Measurements from ENCODE around the gene KLF12. TPM values are rescaled to one million over a fixed set of nuclear protein-coding genes. Genes with fewer than 3 reads are reported as not detected.
A peak's percentile ranks its signal among the peaks of the same experiment; 100 is the strongest.

The KLF12 gene
- 20.3 and 21.7 TPM in 2 replicates for total RNA-seq

GRCh38 chr13:74134221-74134776 lies at the start of gene KLF12:
TSS of gene KLF12 (minus strand) at chr13:74134404.
- intact Hi-C loops (cut with micrococcal nuclease), result loop anchor here (2.0 to 10.0 kb wide), 9 partner anchors 42 to 1407 kb away; partner anchors contain the start of genes BORA, DIS3, KLF5 and MZT1
- peaks cover 32% of the 10 kb centered on the region for H3K4me1 Mint-ChIP-seq
- peak within 1 kb of the TSS; percentile 99 for H3K27ac Mint-ChIP-seq
- peak within 1 kb of the TSS; percentile 97 for H3K4me3 Mint-ChIP-seq
- H3K27me3 Mint-ChIP-seq, result peaks cover 12% of the 10 kb centered on the region
- H3K36me3 Mint-ChIP-seq (ENCODE audit: low read depth), result peaks cover 3% of the 10 kb centered on the region
- DNase-seq, result peak; percentile 98
- H3K9me3 Mint-ChIP-seq, result no peaks in the 10 kb centered on the region

GRCh38 chr13:74182491-74182890 lies 48.3 kb upstream of the KLF12 start:
- no peaks in the 10 kb centered on the region for H3K9me3 Mint-ChIP-seq
- H3K4me1 Mint-ChIP-seq, result no peaks in the 10 kb centered on the region
- DNase-seq, result no peak
- no peak overlapping the region for H3K27ac Mint-ChIP-seq
- intact Hi-C loops (cut with micrococcal nuclease), result no loop called here
- no peaks in the 10 kb centered on the region for H3K36me3 Mint-ChIP-seq (ENCODE audit: low read depth)
- H3K4me3 Mint-ChIP-seq, result no peak overlapping the region
- H3K27me3 Mint-ChIP-seq, result no peaks in the 10 kb centered on the region

- no peak for DNase-seq
- no peaks in the 10 kb centered on the region for H3K36me3 Mint-ChIP-seq (ENCODE audit: low read depth)
- H3K4me3 Mint-ChIP-seq, result no peak overlapping the region
- peaks cover 5% of the 10 kb centered on the region for H3K27me3 Mint-ChIP-seq
- H3K4me1 Mint-ChIP-seq, result no peaks in the 10 kb centered on the region
- intact Hi-C loops (cut with micrococcal nuclease), result no loop called here
- H3K27ac Mint-ChIP-seq, result no peak overlapping the region
- H3K9me3 Mint-ChIP-seq, result no peaks in the 10 kb centered on the region
Observed at GRCh38 chr13:74174810-74175209, 40.6 kb upstream of the KLF12 start.

GRCh38 chr13:74173822-74174221 lies 39.6 kb upstream of the KLF12 start:
- no peak overlapping the region for H3K4me3 Mint-ChIP-seq
- intact Hi-C loops (cut with micrococcal nuclease), result no loop called here
- H3K36me3 Mint-ChIP-seq (ENCODE audit: low read depth), result no peaks in the 10 kb centered on the region
- DNase-seq, result no peak
- no peak overlapping the region for H3K27ac Mint-ChIP-seq
- no peaks in the 10 kb centered on the region for H3K9me3 Mint-ChIP-seq
- no peaks in the 10 kb centered on the region for H3K4me1 Mint-ChIP-seq
- H3K27me3 Mint-ChIP-seq, result peaks cover 5% of the 10 kb centered on the region

GRCh38 chr13:74171641-74172040 lies 37.4 kb upstream of the KLF12 start:
- no peak for DNase-seq
- H3K36me3 Mint-ChIP-seq (ENCODE audit: low read depth), result no peaks in the 10 kb centered on the region
- H3K27me3 Mint-ChIP-seq, result peaks cover 12% of the 10 kb centered on the region
- H3K4me1 Mint-ChIP-seq, result no peaks in the 10 kb centered on the region
- no peaks in the 10 kb centered on the region for H3K9me3 Mint-ChIP-seq
- no peak overlapping the region for H3K27ac Mint-ChIP-seq
- intact Hi-C loops (cut with micrococcal nuclease), result no loop called here
- no peak overlapping the region for H3K4me3 Mint-ChIP-seq

- H3K36me3 Mint-ChIP-seq (ENCODE audit: low read depth), result no peaks in the 10 kb centered on the region
- H3K27ac Mint-ChIP-seq, result no peak overlapping the region
- intact Hi-C loops (cut with micrococcal nuclease), result no loop called here
- no peaks in the 10 kb centered on the region for H3K4me1 Mint-ChIP-seq
- H3K27me3 Mint-ChIP-seq, result peaks cover 8% of the 10 kb centered on the region
- H3K9me3 Mint-ChIP-seq, result no peaks in the 10 kb centered on the region
- H3K4me3 Mint-ChIP-seq, result no peak overlapping the region
- DNase-seq, result no peak
Observed at GRCh38 chr13:74169676-74170075, 35.5 kb upstream of the KLF12 start.

GRCh38 chr13:74168263-74168675 lies 34.1 kb upstream of the KLF12 start:
- Mint-ChIP-seq H3K36me3 (ENCODE audit: low read depth) (no peaks in the 10 kb centered on the region), H3K27me3 (peaks cover 8% of the 10 kb centered on the region), H3K4me3 (no peak overlapping the region), H3K4me1 (no peaks in the 10 kb centered on the region), H3K9me3 (no peaks in the 10 kb centered on the region), H3K27ac (no peak overlapping the region)
- DNase-seq, result no peak
- intact Hi-C loops (cut with micrococcal nuclease), result no loop called here

- Mint-ChIP-seq H3K4me1 (no peaks in the 10 kb centered on the region), H3K27ac (no peak overlapping the region)
- intact Hi-C loops (cut with micrococcal nuclease), result no loop called here
Observed at GRCh38 chr13:74166261-74167004, 32.2 kb upstream of the KLF12 start.

GRCh38 chr13:74162782-74163181 lies 28.6 kb upstream of the KLF12 start:
- Mint-ChIP-seq H3K36me3 (ENCODE audit: low read depth) (no peaks in the 10 kb centered on the region), H3K27ac (no peak overlapping the region), H3K4me3 (no peak overlapping the region), H3K27me3 (peaks cover 15% of the 10 kb centered on the region), H3K9me3 (no peaks in the 10 kb centered on the region), H3K4me1 (no peaks in the 10 kb centered on the region)
- intact Hi-C loops (cut with micrococcal nuclease), result no loop called here
- DNase-seq, result no peak

More at GRCh38 chr13:74166261-74167004, 32.2 kb upstream of the KLF12 start:
- H3K4me3 Mint-ChIP-seq, result no peak overlapping the region
- no peaks in the 10 kb centered on the region for H3K36me3 Mint-ChIP-seq (ENCODE audit: low read depth)
- H3K27me3 Mint-ChIP-seq, result peaks cover 18% of the 10 kb centered on the region
- no peak for DNase-seq
- H3K9me3 Mint-ChIP-seq, result no peaks in the 10 kb centered on the region

GRCh38 chr13:74162135-74162534 lies 27.9 kb upstream of the KLF12 start:
- H3K9me3 Mint-ChIP-seq, result no peaks in the 10 kb centered on the region
- intact Hi-C loops (cut with micrococcal nuclease), result no loop called here
- no peaks in the 10 kb centered on the region for H3K36me3 Mint-ChIP-seq (ENCODE audit: low read depth)
- no peak for DNase-seq
- H3K27ac Mint-ChIP-seq, result no peak overlapping the region
- peaks cover 15% of the 10 kb centered on the region for H3K27me3 Mint-ChIP-seq
- no peaks in the 10 kb centered on the region for H3K4me1 Mint-ChIP-seq
- no peak overlapping the region for H3K4me3 Mint-ChIP-seq

- intact Hi-C loops (cut with micrococcal nuclease), result no loop called here
- Mint-ChIP-seq H3K9me3 (no peaks in the 10 kb centered on the region), H3K4me3 (no peak overlapping the region), H3K36me3 (ENCODE audit: low read depth) (no peaks in the 10 kb centered on the region), H3K4me1 (no peaks in the 10 kb centered on the region), H3K27ac (no peak overlapping the region), H3K27me3 (peaks cover 14% of the 10 kb centered on the region)
- DNase-seq, result no peak
Observed at GRCh38 chr13:74158571-74159352, 24.6 kb upstream of the KLF12 start.

- H3K4me3 Mint-ChIP-seq, result no peak overlapping the region
- no peaks in the 10 kb centered on the region for H3K4me1 Mint-ChIP-seq
- intact Hi-C loops (cut with micrococcal nuclease), result no loop called here
- H3K36me3 Mint-ChIP-seq (ENCODE audit: low read depth), result no peaks in the 10 kb centered on the region
- H3K9me3 Mint-ChIP-seq, result no peaks in the 10 kb centered on the region
- no peak overlapping the region for H3K27ac Mint-ChIP-seq
- H3K27me3 Mint-ChIP-seq, result peaks cover 13% of the 10 kb centered on the region
- no peak for DNase-seq
Observed at GRCh38 chr13:74158028-74158427, 23.8 kb upstream of the KLF12 start.

GRCh38 chr13:74154981-74155380 lies 20.8 kb upstream of the KLF12 start:
- intact Hi-C loops (cut with micrococcal nuclease), result no loop called here
- Mint-ChIP-seq H3K27ac (no peak overlapping the region), H3K4me1 (no peaks in the 10 kb centered on the region), H3K27me3 (peaks cover 4% of the 10 kb centered on the region), H3K9me3 (no peaks in the 10 kb centered on the region), H3K4me3 (no peak overlapping the region), H3K36me3 (ENCODE audit: low read depth) (no peaks in the 10 kb centered on the region)
- no peak for DNase-seq

GRCh38 chr13:74153316-74153715 lies 19.1 kb upstream of the KLF12 start:
- H3K27me3 Mint-ChIP-seq, result peaks cover 9% of the 10 kb centered on the region

More at GRCh38 chr13:74153316-74153715, 19.1 kb upstream of the KLF12 start:
- H3K27ac Mint-ChIP-seq, result no peak overlapping the region
- intact Hi-C loops (cut with micrococcal nuclease), result no loop called here
- H3K36me3 Mint-ChIP-seq (ENCODE audit: low read depth), result no peaks in the 10 kb centered on the region
- H3K4me3 Mint-ChIP-seq, result no peak overlapping the region
- DNase-seq, result no peak
- no peaks in the 10 kb centered on the region for H3K9me3 Mint-ChIP-seq
- H3K4me1 Mint-ChIP-seq, result no peaks in the 10 kb centered on the region

All from activated CD4-positive, alpha-beta T cell treated with anti-CD3 and anti-CD28 coated beads, Interleukin-2, amount 10 ng/mL, durations not matched to agents 24 days and 14 days (primary cell).